ENCODE data around the gene BRD9. TPM values are rescaled to one million over a fixed set of nuclear protein-coding genes. Genes with fewer than 3 reads are reported as not detected.
A peak's percentile ranks its signal among the peaks of the same experiment; 100 is the strongest.

The BRD9 gene
- polyA plus RNA-seq, 1 donor: 29.4 TPM

DNA sequence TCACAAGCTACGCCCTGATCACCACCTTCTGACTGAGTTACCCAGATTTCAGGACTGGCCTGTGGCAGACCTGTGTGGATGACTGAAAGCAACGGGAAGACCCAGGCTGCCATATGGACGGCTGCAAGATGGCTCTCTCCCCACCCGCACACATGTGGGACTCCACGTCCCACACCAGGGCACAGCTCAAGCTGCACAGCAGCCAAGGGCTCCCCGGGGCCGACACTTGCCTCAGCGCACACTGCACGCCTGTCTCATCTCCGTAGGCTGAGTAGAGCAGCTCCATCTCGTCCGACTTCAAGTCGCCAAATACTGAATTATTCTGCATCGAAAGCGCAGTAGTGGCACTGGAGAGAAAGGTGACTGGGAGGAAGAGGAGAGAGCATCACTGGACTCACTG lies 14.5 kb downstream of the BRD9 start:
- DNase-seq: no peak

- DNase-seq: no peak
Measured at GRCh38 chr5:876398-877365, 15.9 kb downstream of the BRD9 start.

GRCh38 chr5:875931-876330 lies 16.7 kb downstream of the BRD9 start:
- no peak for DNase-seq

- DNase-seq: no peak
Measured at GRCh38 chr5:873328-873727, 19.3 kb downstream of the BRD9 start.

DNA sequence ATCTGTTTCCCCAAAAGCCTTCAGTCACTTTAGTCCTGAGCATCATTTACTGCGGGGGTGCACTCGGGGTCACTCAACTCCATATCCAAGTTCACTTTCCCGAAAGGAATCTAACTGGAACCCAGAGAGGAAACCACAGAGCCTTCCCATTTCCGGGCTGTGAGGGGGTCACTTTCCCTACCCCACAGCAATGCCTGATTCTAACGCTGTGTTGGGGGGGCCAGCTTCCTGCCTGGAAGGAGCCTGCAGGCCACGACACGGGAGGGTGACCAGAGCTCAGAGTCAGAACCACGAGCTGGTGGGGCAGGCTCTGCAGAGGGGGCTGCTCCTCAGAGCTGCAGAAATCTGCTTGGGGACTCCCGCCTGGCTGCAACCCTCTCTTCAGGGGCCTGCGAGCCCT lies 20.3 kb downstream of the BRD9 start:
- DNase-seq: no peak

DNA sequence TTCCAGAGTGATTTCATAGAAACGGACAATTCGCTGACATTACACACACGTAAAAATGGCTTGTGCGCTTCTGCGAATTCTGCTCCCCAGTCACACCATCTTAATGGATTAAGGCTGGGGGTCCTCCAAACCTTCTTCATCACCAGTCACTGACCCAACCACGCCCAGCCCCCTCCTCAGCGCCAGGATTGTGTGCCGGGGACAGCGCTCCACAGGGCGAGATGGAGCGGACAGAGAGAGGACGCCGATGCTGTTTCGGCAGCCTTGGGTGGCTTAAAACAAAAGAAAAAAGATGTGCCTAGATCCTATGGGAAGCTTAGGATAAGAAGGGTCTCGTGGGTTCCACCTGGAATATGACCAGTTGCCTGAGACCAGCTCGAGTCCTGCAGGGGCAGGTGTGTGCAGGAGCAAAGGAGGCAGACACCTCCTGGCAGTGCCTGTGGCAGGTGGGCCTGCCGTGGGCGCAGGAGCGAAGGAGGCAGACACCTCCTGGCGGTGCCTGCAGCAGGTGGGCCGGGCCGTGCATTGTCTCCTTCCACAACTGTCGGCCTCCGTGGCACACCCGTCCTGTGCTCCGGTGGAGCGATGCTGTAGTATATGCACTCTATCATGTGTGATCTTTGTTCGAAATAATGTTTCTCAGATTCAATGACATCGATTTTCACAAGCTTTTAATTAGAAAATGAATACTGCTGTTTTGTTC lies 20.9 kb downstream of the BRD9 start:
- DNase-seq: no peak

DNA sequence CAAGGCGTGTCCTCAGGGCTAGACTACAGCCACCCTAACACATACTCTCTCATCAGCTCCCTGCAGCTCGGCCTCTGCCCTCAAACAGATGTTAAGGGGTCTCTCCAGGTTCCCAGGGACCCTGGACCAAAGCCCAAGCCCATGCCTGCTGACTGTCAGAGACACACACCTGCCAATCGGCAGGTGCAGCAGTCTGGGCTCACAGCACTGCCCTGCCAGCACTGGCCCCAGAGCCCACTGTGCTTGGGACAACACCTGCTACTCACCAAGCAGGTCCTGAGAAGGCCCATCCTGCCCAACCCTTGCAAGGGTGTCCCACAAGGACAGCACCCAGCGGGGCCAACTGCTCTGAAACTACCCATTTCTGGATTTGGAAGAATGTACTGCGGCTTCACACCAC lies 21.6 kb downstream of the BRD9 start:
- no peak for DNase-seq

DNA sequence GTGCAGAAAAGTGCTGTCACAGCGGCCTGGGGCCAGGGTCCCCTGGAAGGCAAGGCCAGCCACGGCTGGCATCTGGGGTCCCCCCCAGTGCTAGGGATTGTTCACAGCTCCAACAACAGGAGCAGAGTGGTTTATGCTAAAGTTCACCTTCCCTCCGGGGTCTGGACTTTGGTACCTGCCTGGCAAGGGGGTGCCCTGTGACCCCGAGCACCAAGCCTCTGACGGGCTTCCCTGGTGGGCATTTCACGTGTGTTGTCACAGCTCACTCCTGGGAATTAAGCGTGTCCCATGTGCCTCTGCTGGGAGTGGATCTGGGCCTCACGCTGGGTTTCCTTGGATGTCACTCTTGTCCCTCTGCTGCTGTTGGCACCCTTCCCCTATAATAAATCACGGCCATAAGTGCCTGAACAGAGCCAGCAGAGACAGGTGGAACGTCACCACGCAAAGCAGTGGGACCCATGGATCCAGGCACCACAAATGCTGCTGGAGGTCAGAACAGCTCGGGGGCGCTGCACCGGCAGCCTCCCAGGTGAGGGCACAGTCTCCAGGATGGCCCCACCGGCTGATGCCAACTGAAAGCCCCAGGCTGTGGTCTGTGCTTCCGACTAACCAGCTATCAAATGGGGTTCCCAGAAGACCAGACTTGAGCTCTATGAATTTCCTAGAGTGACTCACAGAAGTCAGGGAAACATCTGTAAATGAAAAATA lies 24.0 kb downstream of the BRD9 start:
- DNase-seq: no peak

DNA sequence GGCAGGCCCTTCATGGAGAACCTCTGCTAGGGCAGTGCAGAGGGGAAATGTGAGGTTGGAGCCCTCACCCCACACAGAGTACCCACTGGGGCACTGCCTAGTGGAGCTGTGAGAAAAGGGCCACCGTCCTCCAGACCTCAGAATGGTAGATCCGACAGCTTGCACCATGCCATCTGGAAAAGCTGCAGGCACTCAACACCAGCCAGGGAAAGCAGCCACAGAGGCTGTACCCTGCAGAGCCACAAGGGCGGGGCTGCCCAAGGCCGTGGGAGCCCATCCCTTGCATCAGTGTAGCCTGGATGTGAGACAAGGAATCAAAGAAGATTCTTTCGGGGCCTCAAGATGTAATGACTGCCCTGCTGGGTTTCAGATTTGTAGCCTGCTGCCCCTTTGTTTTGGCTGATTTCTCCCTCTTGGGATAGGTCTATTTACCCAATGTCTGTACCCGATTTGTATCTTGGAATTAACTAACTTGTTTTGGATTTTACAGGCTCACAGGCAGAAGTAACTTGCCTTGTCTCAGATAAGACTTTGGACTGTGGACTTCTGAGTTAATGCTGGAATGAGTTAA lies 25.2 kb downstream of the BRD9 start:
- no peak for DNase-seq

GRCh38 chr5:865771-866170 lies 26.8 kb downstream of the BRD9 start:
- no peak for DNase-seq

DNA sequence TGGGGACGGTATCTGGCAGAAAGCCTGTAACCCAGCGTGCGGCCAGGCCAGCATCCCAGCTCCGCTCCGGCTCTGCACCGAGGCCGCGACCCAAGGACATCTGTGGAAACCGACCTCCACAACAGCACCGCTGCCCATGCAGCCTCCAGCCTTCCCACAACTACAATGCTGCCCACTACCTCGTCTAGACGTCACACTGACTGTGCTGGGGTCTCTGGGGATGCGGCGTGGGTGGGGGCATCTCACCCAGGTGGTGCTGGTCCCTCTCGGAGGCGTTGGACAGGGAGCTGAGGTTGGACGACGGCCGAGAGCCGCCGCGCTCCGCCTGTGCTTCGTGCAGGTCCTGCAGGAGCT lies 27.5 kb downstream of the BRD9 start:
- no peak for DNase-seq

- DNase-seq: no peak
Measured at GRCh38 chr5:864492-865167, 28.0 kb downstream of the BRD9 start.

- DNase-seq: no peak
Measured at GRCh38 chr5:863244-863805, 29.3 kb downstream of the BRD9 start.

DNA sequence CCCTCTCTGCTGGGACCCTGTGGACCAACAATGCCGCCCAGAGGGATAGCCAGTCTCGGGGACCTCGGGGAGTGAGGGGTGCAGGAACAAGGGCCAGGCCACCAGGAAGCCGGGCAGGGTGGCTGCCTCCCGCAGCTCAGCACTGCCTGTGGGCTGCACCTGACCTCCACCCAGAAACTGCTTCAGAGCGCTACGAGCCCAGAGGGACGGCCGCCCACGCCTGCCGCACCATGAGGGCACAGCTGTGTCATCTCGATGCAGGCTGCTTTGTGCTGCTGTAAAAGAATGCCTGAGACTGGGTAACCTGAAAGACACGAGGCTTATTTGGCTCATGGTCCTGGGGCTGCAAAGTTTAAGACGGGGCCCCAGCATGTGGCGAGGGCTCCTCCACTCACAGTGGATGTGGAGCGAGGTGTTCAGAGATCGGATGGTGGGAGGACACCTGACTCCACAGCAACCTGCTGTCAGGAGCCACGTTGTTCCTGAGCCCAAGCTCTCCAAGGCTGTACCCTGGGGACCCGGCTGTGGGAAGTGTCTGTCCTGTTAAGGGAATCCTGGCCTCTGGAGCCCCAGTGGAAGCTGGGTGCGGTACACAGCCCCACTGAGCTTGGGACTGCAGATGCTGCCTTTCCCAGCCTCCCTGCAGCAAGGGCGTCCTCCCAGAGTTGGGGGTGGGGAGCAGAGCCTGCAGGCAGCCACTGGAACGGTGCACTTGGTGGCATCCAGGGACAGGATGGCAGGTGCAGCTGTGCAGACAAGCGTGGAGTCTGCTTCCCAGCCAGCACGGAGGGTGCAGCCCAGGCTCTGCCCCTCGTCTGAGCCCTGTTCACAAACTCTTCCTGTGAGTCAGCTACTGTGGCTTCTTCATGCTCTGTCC lies 30.0 kb downstream of the BRD9 start:
- DNase-seq: no peak

- DNase-seq: no peak
Measured at GRCh38 chr5:861442-862366, 30.9 kb downstream of the BRD9 start.

- DNase-seq: no peak
Measured at GRCh38 chr5:860506-861150, 32.0 kb downstream of the BRD9 start.

GRCh38 chr5:859798-860296 lies 32.8 kb downstream of the BRD9 start:
- DNase-seq: no peak

GRCh38 chr5:859391-859790 lies 33.2 kb downstream of the BRD9 start:
- peak; percentile 24 for DNase-seq

DNA sequence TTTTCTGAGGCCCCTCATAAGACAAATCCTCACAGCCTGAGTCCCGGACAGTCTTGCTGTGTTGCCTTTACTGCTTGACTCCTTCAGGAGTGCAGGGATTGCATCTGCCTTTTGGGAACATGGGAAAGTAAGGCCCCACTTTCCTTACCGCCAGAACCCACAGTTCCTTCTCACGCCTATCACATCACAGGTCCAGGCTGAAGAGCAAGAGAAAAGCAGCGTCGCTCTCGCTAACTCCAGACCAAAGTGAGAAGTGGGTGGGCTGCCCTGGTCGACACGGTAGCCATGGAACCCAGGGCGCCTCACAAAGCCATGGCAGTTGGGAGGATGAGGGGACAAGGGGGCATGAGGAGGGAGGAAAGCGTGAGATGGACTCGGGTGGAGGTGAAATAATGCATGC lies 33.9 kb downstream of the BRD9 start:
- no peak for DNase-seq
